ENCODE data around the gene ANXA2. TPM values are rescaled to one million over a fixed set of nuclear protein-coding genes. Genes with fewer than 3 reads are reported as not detected.
A peak's percentile ranks its signal among the peaks of the same experiment; 100 is the strongest.

ANXA2 gene
- total RNA-seq, 1 experiment from 2014 or later = 1,038 TPM

GRCh38 chr15:60364612-60364924 lies 33.2 kb downstream of the ANXA2 start:
- TF ChIP-seq, protein P1, sequence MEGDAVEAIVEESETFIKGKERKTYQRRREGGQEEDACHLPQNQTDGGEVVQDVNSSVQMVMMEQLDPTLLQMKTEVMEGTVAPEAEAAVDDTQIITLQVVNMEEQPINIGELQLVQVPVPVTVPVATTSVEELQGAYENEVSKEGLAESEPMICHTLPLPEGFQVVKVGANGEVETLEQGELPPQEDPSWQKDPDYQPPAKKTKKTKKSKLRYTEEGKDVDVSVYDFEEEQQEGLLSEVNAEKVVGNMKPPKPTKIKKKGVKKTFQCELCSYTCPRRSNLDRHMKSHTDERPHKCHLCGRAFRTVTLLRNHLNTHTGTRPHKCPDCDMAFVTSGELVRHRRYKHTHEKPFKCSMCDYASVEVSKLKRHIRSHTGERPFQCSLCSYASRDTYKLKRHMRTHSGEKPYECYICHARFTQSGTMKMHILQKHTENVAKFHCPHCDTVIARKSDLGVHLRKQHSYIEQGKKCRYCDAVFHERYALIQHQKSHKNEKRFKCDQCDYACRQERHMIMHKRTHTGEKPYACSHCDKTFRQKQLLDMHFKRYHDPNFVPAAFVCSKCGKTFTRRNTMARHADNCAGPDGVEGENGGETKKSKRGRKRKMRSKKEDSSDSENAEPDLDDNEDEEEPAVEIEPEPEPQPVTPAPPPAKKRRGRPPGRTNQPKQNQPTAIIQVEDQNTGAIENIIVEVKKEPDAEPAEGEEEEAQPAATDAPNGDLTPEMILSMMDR (conservative IDR thresholded peaks at IDR 0.05; ENCODE audit: low read depth, low read length) = no peak
- TF ChIP-seq EZH2 (IDR thresholded peaks at IDR 0.05; ENCODE audit: borderline replicate concordance, low read depth, low read length, poor library complexity, severe bottlenecking) = no peak
- Histone ChIP-seq H3K36me3 (ENCODE audit: insufficient read depth, low read length, poor library complexity, severe bottlenecking) (peaks cover 56% of the 10 kb centered on the region), H3K27ac (ENCODE audit: low read depth, low read length, poor library complexity, severe bottlenecking) (no peak overlapping the region), H3K4me3 (ENCODE audit: low read depth, low read length, poor library complexity, severe bottlenecking) (no peak overlapping the region), H3K4me1 (ENCODE audit: insufficient read depth, low read length, poor library complexity, severe bottlenecking) (peaks cover 32% of the 10 kb centered on the region), H3K9me3 (ENCODE audit: low read depth, low read length, poor library complexity, severe bottlenecking) (no peaks in the 10 kb centered on the region), H3K27me3 (replicated peaks; ENCODE audit: insufficient read depth, low read depth, low read length, poor library complexity) (no peaks in the 10 kb centered on the region)
- CTCF ChIA-PET = no interaction called here
- POLR2A ChIA-PET (ENCODE audit: low non-redundant PET) = no interaction called here
- BruUV-seq (replicated peaks) = no TSS peak
- intact Hi-C loops (cut with micrococcal nuclease; ENCODE audit: unreplicated experiment) = no loop called here
- DNase-seq (ENCODE audit: low spot score) = no peak

GRCh38 chr15:60363903-60364611 lies 33.7 kb downstream of the ANXA2 start:
- ChIA-PET CTCF (no interaction called here), POLR2A (ENCODE audit: low non-redundant PET) (interaction anchor here (0.5 to 0.6 kb wide), 2 partner anchors 19 to 33 kb away, joined by 3 to 8 read pairs; no protein-coding TSS in a partner anchor)
- Histone ChIP-seq H3K9me3 (ENCODE audit: low read depth, low read length, poor library complexity, severe bottlenecking) (no peaks in the 10 kb centered on the region), H3K36me3 (ENCODE audit: insufficient read depth, low read length, poor library complexity, severe bottlenecking) (peaks cover 57% of the 10 kb centered on the region), H3K4me1 (ENCODE audit: insufficient read depth, low read length, poor library complexity, severe bottlenecking) (peaks cover 27% of the 10 kb centered on the region), H3K27me3 (replicated peaks; ENCODE audit: insufficient read depth, low read depth, low read length, poor library complexity) (no peaks in the 10 kb centered on the region), H3K27ac (ENCODE audit: low read depth, low read length, poor library complexity, severe bottlenecking) (no peak overlapping the region), H3K4me3 (ENCODE audit: low read depth, low read length, poor library complexity, severe bottlenecking) (no peak overlapping the region)
- no peak for TF ChIP-seq EZH2 (IDR thresholded peaks at IDR 0.05; ENCODE audit: borderline replicate concordance, low read depth, low read length, poor library complexity, severe bottlenecking)
- TF ChIP-seq, protein P1 (conservative IDR thresholded peaks at IDR 0.05; ENCODE audit: low read depth, low read length) = no peak
- TSS peak; percentile 8 for BruUV-seq (replicated peaks)
- no peak for DNase-seq (ENCODE audit: low spot score)
- intact Hi-C loops (cut with micrococcal nuclease; ENCODE audit: unreplicated experiment) = no loop called here

GRCh38 chr15:60363087-60363549 lies 34.7 kb downstream of the ANXA2 start:
- CTCF ChIA-PET = no interaction called here
- intact Hi-C loops (cut with micrococcal nuclease; ENCODE audit: unreplicated experiment) = no loop called here
- H3K27ac ChIP-seq (ENCODE audit: low read depth, low read length, poor library complexity, severe bottlenecking) = peak overlapping the region; percentile 31

More at GRCh38 chr15:60363087-60363549, 34.7 kb downstream of the ANXA2 start:
- TF ChIP-seq EZH2 (IDR thresholded peaks at IDR 0.05; ENCODE audit: borderline replicate concordance, low read depth, low read length, poor library complexity, severe bottlenecking) = no peak
- TF ChIP-seq, protein P1 (conservative IDR thresholded peaks at IDR 0.05; ENCODE audit: low read depth, low read length) = no peak
- peaks cover 66% of the 10 kb centered on the region for H3K36me3 ChIP-seq (ENCODE audit: insufficient read depth, low read length, poor library complexity, severe bottlenecking)
- no peak overlapping the region for H3K4me3 ChIP-seq (ENCODE audit: low read depth, low read length, poor library complexity, severe bottlenecking)
- no peaks in the 10 kb centered on the region for H3K9me3 ChIP-seq (ENCODE audit: low read depth, low read length, poor library complexity, severe bottlenecking)
- no peak for DNase-seq (ENCODE audit: low spot score)
- POLR2A ChIA-PET (ENCODE audit: low non-redundant PET) = interaction anchor here (0.5 kb wide), 1 partner anchor 34 kb away, joined by 8 read pairs; no protein-coding TSS in a partner anchor
- no TSS peak for BruUV-seq (replicated peaks)
- H3K27me3 ChIP-seq (replicated peaks; ENCODE audit: insufficient read depth, low read depth, low read length, poor library complexity) = no peaks in the 10 kb centered on the region
- peaks cover 18% of the 10 kb centered on the region for H3K4me1 ChIP-seq (ENCODE audit: insufficient read depth, low read length, poor library complexity, severe bottlenecking)

Measured in A673 (cell line).